PC-3 (cell line): ENCODE measurements around the gene NHLRC2.

Experiments
- EZH2phosphoT487 ChIP-seq: fragments of 300-600 bp; sonication (generic); IDR thresholded peaks from 2 replicates; pipeline ENCODE4 v1.6.1; 2018; ENCODE audit warnings: mild to moderate bottlenecking, antibody characterized with exemption, low read length, borderline replicate concordance
- TF ChIP-seq, protein P1 (sequence below): fragments of 300-600 bp; sonication (generic); conservative IDR thresholded peaks from 2 replicates; pipeline ENCODE4 v1.5.1; 2017; ENCODE audit warnings: antibody characterized with exemption, low read depth, mild to moderate bottlenecking, low read length

- TF ChIP-seq EZH2phosphoT487, result no peak
- TF ChIP-seq, protein P1, sequence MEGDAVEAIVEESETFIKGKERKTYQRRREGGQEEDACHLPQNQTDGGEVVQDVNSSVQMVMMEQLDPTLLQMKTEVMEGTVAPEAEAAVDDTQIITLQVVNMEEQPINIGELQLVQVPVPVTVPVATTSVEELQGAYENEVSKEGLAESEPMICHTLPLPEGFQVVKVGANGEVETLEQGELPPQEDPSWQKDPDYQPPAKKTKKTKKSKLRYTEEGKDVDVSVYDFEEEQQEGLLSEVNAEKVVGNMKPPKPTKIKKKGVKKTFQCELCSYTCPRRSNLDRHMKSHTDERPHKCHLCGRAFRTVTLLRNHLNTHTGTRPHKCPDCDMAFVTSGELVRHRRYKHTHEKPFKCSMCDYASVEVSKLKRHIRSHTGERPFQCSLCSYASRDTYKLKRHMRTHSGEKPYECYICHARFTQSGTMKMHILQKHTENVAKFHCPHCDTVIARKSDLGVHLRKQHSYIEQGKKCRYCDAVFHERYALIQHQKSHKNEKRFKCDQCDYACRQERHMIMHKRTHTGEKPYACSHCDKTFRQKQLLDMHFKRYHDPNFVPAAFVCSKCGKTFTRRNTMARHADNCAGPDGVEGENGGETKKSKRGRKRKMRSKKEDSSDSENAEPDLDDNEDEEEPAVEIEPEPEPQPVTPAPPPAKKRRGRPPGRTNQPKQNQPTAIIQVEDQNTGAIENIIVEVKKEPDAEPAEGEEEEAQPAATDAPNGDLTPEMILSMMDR, result no peak
Measured at GRCh38 chr10:113875212-113875611, 20.8 kb downstream of the NHLRC2 start.
